RWPE2 (cell line): Measurements from ENCODE around the gene GIPC1.
"Not testable (repeated sequence)": the region's sequence is repeated elsewhere in the genome, so short reads cannot be mapped to it uniquely, and the experiment has no call there.

ENCODE experiments used
- ATAC-seq: fragments of 200-7000 bp; cut with Tn5 transposase; 3 replicates; pipeline ENCODE4 v1.9.1; 2021; ENCODE audit warnings: low read depth
- DNase-seq: peaks from one replicate; pipeline ENCODE4 v3.0.0-alpha.2; 2020; ENCODE audit warnings: low spot score
- H3K27ac ChIP-seq: fragments of 450-650 bp; 2 replicates; pipeline ENCODE4 v1.5.1; 2017; ENCODE audit warnings: mild to moderate bottlenecking; ENCODE audit not compliant: poor library complexity, severe bottlenecking
- H3K27me3 ChIP-seq: fragments of 250-450 bp; sonication (Bioruptor Pico); 2 replicates; pipeline ENCODE4 v1.5.1; 2021; ENCODE audit warnings: mild to moderate bottlenecking, moderate library complexity; ENCODE audit not compliant: insufficient read depth, poor library complexity, severe bottlenecking
- H3K36me3 ChIP-seq: fragments of 250-450 bp; sonication (Bioruptor Pico); 2 replicates; pipeline ENCODE4 v1.5.1; 2020; ENCODE audit warnings: low read depth, mild to moderate bottlenecking, moderate library complexity
- H3K4me1 ChIP-seq: fragments of 250-450 bp; sonication (Bioruptor Pico); 2 replicates; pipeline ENCODE4 v1.5.1; 2021; ENCODE audit warnings: mild to moderate bottlenecking, moderate library complexity; ENCODE audit not compliant: insufficient read depth, poor library complexity, severe bottlenecking
- H3K4me3 ChIP-seq: fragments of 250-450 bp; sonication (Bioruptor Pico); 2 replicates; pipeline ENCODE4 v1.5.1; 2021; ENCODE audit warnings: mild to moderate bottlenecking, moderate library complexity; ENCODE audit not compliant: severe bottlenecking
- H3K9me3 ChIP-seq: fragments of 250-450 bp; sonication (Bioruptor Pico); 2 replicates; pipeline ENCODE4 v1.5.1; 2021; ENCODE audit warnings: mild to moderate bottlenecking, moderate library complexity; ENCODE audit not compliant: severe bottlenecking
- CTCF ChIP-seq: fragments of 450-650 bp; IDR thresholded peaks from one replicate; pipeline ENCODE4 v1.5.1; 2017; ENCODE audit warnings: mild to moderate bottlenecking, moderate library complexity; ENCODE audit not compliant: poor library complexity, severe bottlenecking

GIPC1 gene

DNA sequence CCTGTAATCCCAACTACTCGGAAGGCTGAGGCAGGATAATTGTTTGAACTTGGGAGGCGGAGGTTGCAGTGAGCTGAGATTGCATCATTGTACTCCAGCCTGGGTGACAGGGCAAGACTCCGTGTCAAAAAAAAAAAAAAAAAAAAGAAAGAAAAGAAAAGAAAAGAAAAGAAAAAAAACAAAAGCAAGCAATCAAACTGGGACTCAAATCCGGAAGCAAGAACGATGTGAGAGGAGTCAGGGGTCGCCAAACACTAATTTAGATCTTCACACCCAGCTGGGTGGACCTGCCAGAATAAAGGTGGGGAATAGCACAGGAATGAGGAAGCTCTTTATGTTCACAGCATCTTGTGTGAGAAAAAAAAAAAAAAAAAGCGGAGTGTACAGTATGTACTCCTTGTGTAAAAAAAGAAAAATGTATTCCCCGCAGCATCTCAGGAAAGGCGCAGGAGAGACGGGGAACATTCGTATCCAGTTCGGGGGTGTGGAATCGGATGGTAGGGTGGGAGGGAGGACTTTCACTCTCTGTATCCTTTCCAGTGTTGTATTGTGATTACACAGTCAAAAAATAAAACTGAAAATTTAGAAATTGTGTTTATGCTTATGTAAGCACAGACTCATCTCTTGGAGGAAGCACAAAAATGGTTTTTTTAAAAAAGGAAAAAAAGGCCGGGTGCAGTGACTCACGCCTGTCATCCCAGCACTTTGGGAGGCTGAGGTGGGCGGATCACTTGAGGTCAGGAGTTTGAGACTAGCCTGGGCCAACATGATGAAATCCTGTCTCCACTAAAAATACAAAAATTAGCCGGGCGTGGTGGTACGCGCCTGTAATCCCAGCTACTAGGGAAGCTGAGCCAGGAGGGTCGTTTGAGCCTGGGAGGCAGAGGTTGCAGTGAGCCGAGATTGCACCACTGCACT is 14.6 kb upstream of the GIPC1 start:
- Histone ChIP-seq H3K36me3 (peaks cover 18% of the 10 kb centered on the region), H3K27me3 (no peaks in the 10 kb centered on the region), H3K27ac (peak overlapping the region; percentile 98), H3K4me3 (no peak overlapping the region), H3K9me3 (no peaks in the 10 kb centered on the region), H3K4me1 (peaks cover 34% of the 10 kb centered on the region)
- peak; percentile 41 for ATAC-seq
- no peak for DNase-seq
- TF ChIP-seq CTCF = no peak

GRCh38 chr19:14507704-14508542 is 12.0 kb upstream of the GIPC1 start:
- H3K9me3 ChIP-seq = no peaks in the 10 kb centered on the region
- DNase-seq = no peak
- H3K4me1 ChIP-seq = peaks cover 47% of the 10 kb centered on the region
- ATAC-seq = no peak
- H3K27ac ChIP-seq = peak overlapping the region; percentile 98
- no peak overlapping the region for H3K4me3 ChIP-seq
- no peak for TF ChIP-seq CTCF
- H3K36me3 ChIP-seq = no peaks in the 10 kb centered on the region
- H3K27me3 ChIP-seq = no peaks in the 10 kb centered on the region

GRCh38 chr19:14505488-14506239 is 9.7 kb upstream of the GIPC1 start:
- no peaks in the 10 kb centered on the region for H3K9me3 ChIP-seq
- H3K27ac ChIP-seq = peak overlapping the region; percentile 98
- peaks cover 42% of the 10 kb centered on the region for H3K4me1 ChIP-seq
- ATAC-seq (peak; percentile 78), DNase-seq (peak; percentile 92)
- TF ChIP-seq CTCF = peak; percentile 90
- no peak overlapping the region for H3K4me3 ChIP-seq
- no peaks in the 10 kb centered on the region for H3K36me3 ChIP-seq
- H3K27me3 ChIP-seq = no peaks in the 10 kb centered on the region

- DNase-seq, H3K9me3 ChIP-seq, ATAC-seq: not testable (repeated sequence)
Measured at GRCh38 chr19:14504575-14504974, 8.6 kb upstream of the GIPC1 start.

DNA sequence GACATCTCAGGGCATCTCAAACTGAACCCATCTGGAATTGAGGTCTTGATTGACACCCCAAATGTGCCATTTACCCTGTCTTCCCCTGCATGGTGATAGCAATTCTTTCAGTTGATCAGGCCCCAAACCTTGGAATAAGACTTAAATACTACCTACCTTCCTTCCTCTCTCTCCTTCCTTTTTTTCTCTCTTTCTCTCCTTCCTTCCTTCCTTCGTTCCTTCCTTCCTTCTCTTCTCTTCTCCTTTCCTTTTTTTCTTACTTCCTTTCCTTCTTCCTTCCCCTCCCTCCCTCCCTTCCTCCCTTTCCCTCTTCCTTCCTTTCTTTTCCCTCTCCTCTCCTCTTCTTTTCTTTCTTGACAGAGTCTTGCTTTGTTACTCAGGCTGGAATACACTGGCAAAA is 7.4 kb upstream of the GIPC1 start:
- no peak for TF ChIP-seq CTCF
- no peaks in the 10 kb centered on the region for H3K9me3 ChIP-seq
- no peaks in the 10 kb centered on the region for H3K36me3 ChIP-seq
- DNase-seq = no peak
- peaks cover 39% of the 10 kb centered on the region for H3K4me1 ChIP-seq
- no peaks in the 10 kb centered on the region for H3K27me3 ChIP-seq
- no peak for ATAC-seq
- no peak overlapping the region for H3K4me3 ChIP-seq
- peak overlapping the region; percentile 98 for H3K27ac ChIP-seq

More at GRCh38 chr19:14504575-14504974, 8.6 kb upstream of the GIPC1 start:
- Histone ChIP-seq H3K27ac (peak overlapping the region; percentile 98), H3K4me1 (peaks cover 39% of the 10 kb centered on the region)
- H3K36me3 ChIP-seq, H3K4me3 ChIP-seq, H3K27me3 ChIP-seq: not testable (repeated sequence)
